ENCODE data around the gene FBXO3. TPM values are rescaled to one million over a fixed set of nuclear protein-coding genes. Genes with fewer than 3 reads are reported as not detected.

The FBXO3 gene
- total and polyA plus RNA-seq, 2 experiments from 2014 or later, result 12.5 to 28.4 TPM

- Histone ChIP-seq H3F3A (replicated peaks; ENCODE audit: low read depth) (no peaks in the 10 kb centered on the region), H4K20me1 (replicated peaks; ENCODE audit: insufficient read depth) (0 out of 2 replicates have a peak, but pooled peaks cover 4% of the 10 kb centered on the region), H3K79me2 (replicated peaks; ENCODE audit: insufficient read depth) (no peaks in the 10 kb centered on the region), H3K27ac (ENCODE audit: low read depth) (no peak overlapping the region), H2AFZ (no peak overlapping the region), H3K4me2 (no peak overlapping the region), H3K9me2 (ENCODE audit: insufficient read depth) (no peaks in the 10 kb centered on the region), H3K4me1 (ENCODE audit: insufficient read depth) (no peaks in the 10 kb centered on the region), H3K27me3 (ENCODE audit: insufficient read depth) (no peaks in the 10 kb centered on the region), H3K36me3 (ENCODE audit: insufficient read depth) (peaks cover 7% of the 10 kb centered on the region; the same call in 1 of the 2 replicates), H3K4me3 (no peak overlapping the region)
- DNase-seq (ENCODE audit: low spot score), result no peak
- Mint-ChIP-seq H3K27ac (no peak overlapping the region), H3K9me3 (no peaks in the 10 kb centered on the region; the same call in 2 of the 3 replicates), H3K4me3 (no peak overlapping the region), H3K36me3 (ENCODE audit: low read depth) (peaks cover 9% of the 10 kb centered on the region; the same call in 2 of the 3 replicates), H3K4me1 (no peaks in the 10 kb centered on the region), H3K27me3 (ENCODE audit: insufficient read depth, low read depth, poor library complexity) (no peaks in the 10 kb centered on the region)
- no peak for TF ChIP-seq ETS1 (IDR thresholded peaks at IDR 0.05)
- TF ChIP-seq POLR2AphosphoS5 (IDR thresholded peaks at IDR 0.05; ENCODE audit: low read depth), result no peak
- TF ChIP-seq EZH2 (IDR thresholded peaks at IDR 0.05; ENCODE audit: low read depth, unreplicated experiment), result no peak
- TF ChIP-seq STAT1 (IDR thresholded peaks at IDR 0.05; ENCODE audit: unreplicated experiment), result no peak
- TF ChIP-seq ZNF331 (CRISPR knock-in tag; IDR thresholded peaks at IDR 0.05; ENCODE audit: low read depth), result no peak
- no peak for TF ChIP-seq REST (IDR thresholded peaks at IDR 0.05; ENCODE audit: unreplicated experiment)
- TF ChIP-seq CREB1 (CRISPR knock-in tag; IDR thresholded peaks at IDR 0.05; ENCODE audit: low read depth), result no peak
- no peak for TF ChIP-seq ZNF462 (CRISPR knock-in tag; IDR thresholded peaks at IDR 0.05)
- TF ChIP-seq CTCF (conservative IDR thresholded peaks at IDR 0.05; ENCODE audit: low read depth in 2 of 2), result no peak
- no peak for TF ChIP-seq EZH2phosphoT487 (IDR thresholded peaks at IDR 0.05; ENCODE audit: unreplicated experiment)
- TF ChIP-seq NANOG (IDR thresholded peaks at IDR 0.05; ENCODE audit: borderline replicate concordance), result no peak
- no peak for TF ChIP-seq ZNF114 (CRISPR knock-in tag; IDR thresholded peaks at IDR 0.05)
- TF ChIP-seq JUNB (IDR thresholded peaks at IDR 0.05; ENCODE audit: unreplicated experiment), result no peak
- no peak for ATAC-seq
Measured at GRCh38 chr11:33713151-33713855, 61.0 kb downstream of the FBXO3 start.
